Mesothelial cell of epicardium (in vitro differentiated cells): ENCODE measurements around the gene SCUBE1. TPM values are rescaled to one million over a fixed set of nuclear protein-coding genes. Genes with fewer than 3 reads are reported as not detected.

ENCODE experiments used
- DNase-seq, 2 experiments: peaks; one replicate each; pipeline ENCODE4 v3.0.0; 2021; ENCODE audit warnings: low spot score in 2 of 2; ENCODE audit not compliant: unreplicated experiment in 2 of 2
- H3K27ac Mint-ChIP-seq: 2 replicates; pipeline ENCODE4 v1.8.0; 2021; ENCODE audit warnings: mixed read lengths
- H3K27me3 Mint-ChIP-seq: 2 replicates; pipeline ENCODE4 v1.8.0; 2021; ENCODE audit warnings: low read depth, mixed read lengths
- H3K36me3 Mint-ChIP-seq: 2 replicates; pipeline ENCODE4 v1.8.0; 2021; ENCODE audit warnings: mixed read lengths
- H3K4me1 Mint-ChIP-seq: 2 replicates; pipeline ENCODE4 v1.8.0; 2021; ENCODE audit warnings: mixed read lengths
- H3K4me3 Mint-ChIP-seq: 2 replicates; pipeline ENCODE4 v1.8.0; 2021; ENCODE audit warnings: mild to moderate bottlenecking, moderate library complexity, mixed read lengths
- H3K9me3 Mint-ChIP-seq: 2 replicates; pipeline ENCODE4 v1.8.0; 2021; ENCODE audit warnings: mixed read lengths
- CTCF ChIP-seq: fragments of 200-600 bp; sonication (generic); IDR thresholded peaks from one replicate; pipeline ENCODE4 v1.5.0; 2021; ENCODE audit warnings: antibody characterized with exemption; ENCODE audit not compliant: unreplicated experiment
- total RNA-seq: library from RNA; stranded (reverse); gene quantifications from 3 replicates; pipeline ENCODE4 v1.2.1, GENCODE V29; 2021

The SCUBE1 gene
- total RNA-seq, 1 donor from 2014 or later, result 19.3 TPM

- Mint-ChIP-seq H3K4me1 (peaks cover 7% of the 10 kb centered on the region), H3K4me3 (no peak overlapping the region), H3K27ac (peak overlapping the region; percentile 25), H3K27me3 (no peaks in the 10 kb centered on the region), H3K36me3 (no peaks in the 10 kb centered on the region), H3K9me3 (no peaks in the 10 kb centered on the region)
- TF ChIP-seq CTCF, result no peak
- no peak for DNase-seq
Measured at GRCh38 chr22:43207849-43208702, 135.1 kb downstream of the SCUBE1 start.

GRCh38 chr22:43207386-43207785 lies 135.8 kb downstream of the SCUBE1 start:
- Mint-ChIP-seq H3K36me3 (no peaks in the 10 kb centered on the region), H3K27ac (peak overlapping the region; percentile 25), H3K27me3 (no peaks in the 10 kb centered on the region), H3K4me1 (peaks cover 8% of the 10 kb centered on the region), H3K4me3 (no peak overlapping the region), H3K9me3 (no peaks in the 10 kb centered on the region)
- TF ChIP-seq CTCF, result no peak
- no peak for DNase-seq

DNA sequence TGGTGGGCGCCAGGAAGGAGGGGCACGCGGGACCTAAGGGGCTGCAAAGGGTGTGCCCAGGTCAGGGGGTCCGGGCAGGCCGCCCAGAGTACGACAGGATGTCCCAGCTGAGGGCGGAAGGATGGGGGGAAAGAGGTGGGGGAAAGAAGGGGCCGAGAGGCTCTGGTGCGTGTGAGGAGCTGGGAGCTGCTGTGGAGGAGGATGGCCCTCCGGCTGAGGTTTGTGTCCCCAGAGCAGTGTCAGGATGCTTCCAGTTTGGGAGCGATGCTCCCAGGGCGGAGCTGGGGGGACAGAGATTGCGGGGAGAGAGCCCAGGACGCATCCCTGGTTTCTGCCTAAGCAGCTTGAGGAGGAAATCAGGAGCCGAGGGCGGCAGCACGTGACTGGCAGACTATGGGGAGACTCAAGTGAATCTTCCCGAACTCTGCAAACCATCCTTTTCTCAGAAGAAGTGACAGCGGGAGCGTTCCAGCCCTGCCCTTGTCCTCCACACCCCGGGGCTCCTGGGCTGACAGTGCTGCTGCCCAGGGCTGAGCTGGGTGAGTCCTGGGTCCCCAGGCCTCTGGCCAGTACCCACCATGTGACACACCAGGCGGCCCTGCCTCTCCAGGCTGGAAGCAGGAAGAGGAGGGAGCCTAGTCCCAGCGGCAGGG lies 136.5 kb downstream of the SCUBE1 start:
- DNase-seq, result no peak
- H3K27ac Mint-ChIP-seq, result no peak overlapping the region
- H3K27me3 Mint-ChIP-seq, result no peaks in the 10 kb centered on the region
- no peak for TF ChIP-seq CTCF
- H3K36me3 Mint-ChIP-seq, result no peaks in the 10 kb centered on the region
- H3K4me3 Mint-ChIP-seq, result no peak overlapping the region
- peaks cover 8% of the 10 kb centered on the region for H3K4me1 Mint-ChIP-seq
- no peaks in the 10 kb centered on the region for H3K9me3 Mint-ChIP-seq

DNA sequence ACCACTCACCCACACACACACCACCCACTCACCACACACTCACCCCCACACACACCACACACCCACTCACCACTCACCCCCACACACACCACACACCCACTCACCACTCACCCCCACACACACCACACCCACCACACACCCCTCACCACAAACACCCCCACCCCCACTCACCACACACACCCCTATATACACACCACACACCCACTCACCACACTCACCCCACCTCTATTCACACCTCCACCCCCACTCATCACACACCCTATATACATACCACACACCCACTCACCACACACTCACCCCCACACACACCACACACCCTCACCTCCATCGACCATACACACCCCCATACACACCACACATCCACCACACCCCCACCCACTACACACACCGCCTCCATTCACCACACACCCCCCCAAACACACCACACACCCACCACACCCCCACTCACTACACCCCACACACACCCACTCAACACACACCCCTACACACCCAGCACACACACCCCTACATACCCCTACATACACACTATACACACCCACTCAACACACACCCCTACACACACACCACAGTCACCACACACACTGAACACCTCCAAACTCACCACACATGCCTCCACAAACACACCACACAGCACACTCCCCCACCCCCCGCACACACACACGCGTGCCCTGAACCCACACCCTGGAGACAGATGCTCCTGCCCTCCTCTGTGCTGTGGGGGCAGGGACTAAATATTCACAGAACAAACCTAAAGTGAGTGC lies 137.2 kb downstream of the SCUBE1 start:
- H3K27me3 Mint-ChIP-seq, result no peaks in the 10 kb centered on the region
- H3K27ac Mint-ChIP-seq, result no peak overlapping the region
- H3K4me1 Mint-ChIP-seq, result peaks cover 8% of the 10 kb centered on the region
- no peaks in the 10 kb centered on the region for H3K9me3 Mint-ChIP-seq
- H3K4me3 Mint-ChIP-seq, result no peak overlapping the region
- TF ChIP-seq CTCF, result no peak
- no peaks in the 10 kb centered on the region for H3K36me3 Mint-ChIP-seq
- no peak for DNase-seq

DNA sequence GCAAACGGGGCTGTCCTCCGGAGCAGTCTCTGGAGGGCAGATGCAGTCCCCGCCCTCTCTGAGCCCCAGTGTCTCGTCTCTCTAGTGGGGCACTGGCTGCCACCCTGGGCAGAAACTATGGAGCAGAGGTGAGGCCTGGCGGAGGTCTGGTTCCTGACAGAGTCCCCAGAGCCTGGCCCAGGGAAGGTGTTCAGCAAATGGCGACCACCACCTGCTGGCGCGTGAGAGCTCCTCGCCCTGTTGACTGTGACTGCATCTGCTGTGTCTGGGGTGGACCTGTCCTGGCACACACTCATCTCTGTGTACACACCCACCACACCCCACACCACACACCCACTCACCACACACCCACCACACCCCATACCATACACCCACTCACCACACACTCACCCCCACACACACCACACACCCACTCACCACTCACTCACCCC lies 137.9 kb downstream of the SCUBE1 start:
- no peak for DNase-seq
- H3K9me3 Mint-ChIP-seq, result no peaks in the 10 kb centered on the region
- peaks cover 8% of the 10 kb centered on the region for H3K4me1 Mint-ChIP-seq
- H3K27me3 Mint-ChIP-seq, result no peaks in the 10 kb centered on the region
- no peak overlapping the region for H3K27ac Mint-ChIP-seq
- H3K4me3 Mint-ChIP-seq, result no peak overlapping the region
- no peak for TF ChIP-seq CTCF
- no peaks in the 10 kb centered on the region for H3K36me3 Mint-ChIP-seq
